HG03520 (cell line): ENCODE data around the gene FREY1.
"Not testable (repeated sequence)": the region's sequence is repeated elsewhere in the genome, so short reads cannot be mapped to it uniquely, and the experiment has no call there.

Source experiments
- ATAC-seq: cut with Tn5 transposase; IDR thresholded peaks from one replicate; pipeline ENCODE4 v1.9.1; 2021; ENCODE audit warnings: mild to moderate bottlenecking, moderate library complexity; ENCODE audit not compliant: unreplicated experiment

Gene FREY1

GRCh38 chr11:45917623-45918330, 10.7 kb upstream of the FREY1 start, which contains the start of gene PEX16:
Gene PEX16, minus strand, starts transcription at chr11:45917877. Its CDS starts 66 bp downstream, at chr11:45917811.
- peak; percentile 86 for ATAC-seq

GRCh38 chr11:45917286-45917622, 10.2 kb upstream of the FREY1 start:
- ATAC-seq, result no peak

GRCh38 chr11:45915446-45915845, 8.4 kb upstream of the FREY1 start:
- no peak for ATAC-seq

GRCh38 chr11:45913942-45914635, 7.0 kb upstream of the FREY1 start:
- ATAC-seq, result no peak

- no peak for ATAC-seq
Observed at GRCh38 chr11:45913514-45913913, 6.4 kb upstream of the FREY1 start.

- no peak for ATAC-seq
Observed at GRCh38 chr11:45910623-45911022, 3.6 kb upstream of the FREY1 start.

GRCh38 chr11:45909594-45910475, 2.8 kb upstream of the FREY1 start:
- ATAC-seq, result no peak

- ATAC-seq, result no peak
Observed at GRCh38 chr11:45907911-45908370, 870 bp upstream of the FREY1 start.

GRCh38 chr11:45906096-45906682, 882 bp downstream of the FREY1 start:
- ATAC-seq, result no peak

- not testable (repeated sequence) for ATAC-seq
Observed at GRCh38 chr11:45905576-45905975, 1.5 kb downstream of the FREY1 start.

- ATAC-seq, result no peak
Observed at GRCh38 chr11:45905095-45905494, 2.0 kb downstream of the FREY1 start.

- ATAC-seq, result no peak
Observed at GRCh38 chr11:45904309-45904915, 2.7 kb downstream of the FREY1 start.

GRCh38 chr11:45902452-45903380, 4.4 kb downstream of the FREY1 start:
- ATAC-seq, result no peak

GRCh38 chr11:45901626-45902025, 5.4 kb downstream of the FREY1 start:
- no peak for ATAC-seq

GRCh38 chr11:45900916-45901617, 6.0 kb downstream of the FREY1 start:
- no peak for ATAC-seq

GRCh38 chr11:45900175-45900800, 6.8 kb downstream of the FREY1 start:
- not testable (repeated sequence) for ATAC-seq

GRCh38 chr11:45899448-45900174, 7.5 kb downstream of the FREY1 start:
- ATAC-seq, result peak; percentile 71

GRCh38 chr11:45899086-45899447, 8.0 kb downstream of the FREY1 start:
- ATAC-seq, result no peak
